Coronary artery (tissue), 2 donors: ENCODE data around the gene GABBR2.

Source experiments
- DNase-seq: peaks from one replicate; pipeline ENCODE4 v3.0.0-alpha.2; 2017; ENCODE audit warnings: low spot score
- H3K27ac ChIP-seq, 2 donors: fragments of 200-600 bp; sonication (generic); one replicate each; pipeline ENCODE4 v1.5.1; 2016 to 2019
- H3K4me3 ChIP-seq: fragments of 200-600 bp; sonication (generic); 2 replicates; pipeline ENCODE4 v1.5.1; 2016; ENCODE audit warnings: mild to moderate bottlenecking, moderate library complexity
- TF ChIP-seq, protein P1 (sequence below): fragments of 200-600 bp; sonication (generic); IDR thresholded peaks from one replicate; pipeline ENCODE4 v1.5.1; 2019; ENCODE audit warnings: antibody characterized with exemption

Gene GABBR2

GRCh38 chr9:98251551-98251950 lies 457.2 kb downstream of the GABBR2 start:
- TF ChIP-seq, protein P1, sequence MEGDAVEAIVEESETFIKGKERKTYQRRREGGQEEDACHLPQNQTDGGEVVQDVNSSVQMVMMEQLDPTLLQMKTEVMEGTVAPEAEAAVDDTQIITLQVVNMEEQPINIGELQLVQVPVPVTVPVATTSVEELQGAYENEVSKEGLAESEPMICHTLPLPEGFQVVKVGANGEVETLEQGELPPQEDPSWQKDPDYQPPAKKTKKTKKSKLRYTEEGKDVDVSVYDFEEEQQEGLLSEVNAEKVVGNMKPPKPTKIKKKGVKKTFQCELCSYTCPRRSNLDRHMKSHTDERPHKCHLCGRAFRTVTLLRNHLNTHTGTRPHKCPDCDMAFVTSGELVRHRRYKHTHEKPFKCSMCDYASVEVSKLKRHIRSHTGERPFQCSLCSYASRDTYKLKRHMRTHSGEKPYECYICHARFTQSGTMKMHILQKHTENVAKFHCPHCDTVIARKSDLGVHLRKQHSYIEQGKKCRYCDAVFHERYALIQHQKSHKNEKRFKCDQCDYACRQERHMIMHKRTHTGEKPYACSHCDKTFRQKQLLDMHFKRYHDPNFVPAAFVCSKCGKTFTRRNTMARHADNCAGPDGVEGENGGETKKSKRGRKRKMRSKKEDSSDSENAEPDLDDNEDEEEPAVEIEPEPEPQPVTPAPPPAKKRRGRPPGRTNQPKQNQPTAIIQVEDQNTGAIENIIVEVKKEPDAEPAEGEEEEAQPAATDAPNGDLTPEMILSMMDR, result no peak
- no peak overlapping the region for H3K4me3 ChIP-seq
- H3K27ac ChIP-seq, result peak overlapping the region in 1 of 2 donors; percentile 43
- no peak for DNase-seq

DNA sequence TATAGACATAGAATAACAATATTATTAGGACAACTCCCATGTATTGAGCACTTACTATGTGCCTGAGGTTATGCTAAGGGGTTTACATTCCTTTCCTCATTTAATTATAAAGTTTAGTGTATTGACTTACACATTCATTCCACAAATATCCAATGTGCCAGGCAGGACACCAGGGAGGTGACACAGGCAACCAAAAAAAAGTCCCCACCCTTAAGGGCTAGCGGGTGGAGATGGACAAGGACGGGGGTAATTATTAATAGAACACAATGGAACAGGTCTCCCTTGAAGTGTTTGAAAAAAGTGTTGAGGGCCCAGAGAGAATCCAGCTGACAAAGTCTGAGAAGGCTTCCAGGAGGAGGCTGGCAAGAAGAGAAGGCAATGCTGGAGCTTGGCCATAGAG lies 459.0 kb downstream of the GABBR2 start:
- no peak overlapping the region for H3K27ac ChIP-seq
- H3K4me3 ChIP-seq, result no peak overlapping the region
- TF ChIP-seq, protein P1, result no peak

DNA sequence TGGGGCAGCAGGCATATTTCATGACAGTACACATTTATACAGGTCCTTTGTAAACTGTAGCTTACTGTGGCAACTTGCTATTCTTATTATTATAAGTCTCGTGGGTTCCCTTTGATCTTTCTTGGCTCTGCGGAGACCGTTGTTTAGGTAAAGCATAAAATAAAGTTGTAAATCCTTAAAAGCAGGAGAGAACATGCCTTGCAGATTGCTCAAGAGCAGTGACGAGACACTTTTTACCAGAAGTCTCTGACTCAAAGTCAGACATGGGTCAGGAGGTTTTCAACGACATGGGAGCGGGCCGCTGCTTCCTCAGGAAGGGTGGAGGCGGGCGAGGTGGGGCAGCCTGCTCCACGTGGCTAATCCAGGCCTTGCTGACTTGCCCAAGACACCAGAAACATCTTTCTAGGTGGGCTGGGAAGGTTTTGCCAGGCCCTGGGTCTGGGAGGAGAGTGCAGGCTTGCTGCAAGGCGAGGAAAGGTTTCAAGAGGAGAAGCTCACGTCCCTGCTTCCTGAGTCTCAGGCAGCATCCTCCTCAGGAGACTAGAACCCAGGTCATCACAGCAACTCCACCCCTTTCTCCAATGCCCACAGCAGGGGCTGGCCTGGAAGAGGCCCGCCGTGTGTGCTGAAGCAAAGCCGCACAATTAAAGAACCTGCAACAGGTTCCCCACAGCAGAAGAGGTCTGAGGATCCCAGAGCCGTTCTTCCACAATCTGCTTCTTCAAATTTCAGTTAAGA lies 459.8 kb downstream of the GABBR2 start:
- DNase-seq, result peak; percentile 79
- peak overlapping the region; percentile 32 to 60 for H3K27ac ChIP-seq
- TF ChIP-seq, protein P1, result no peak
- no peak overlapping the region for H3K4me3 ChIP-seq

More for the DNA sequence above, 459.0 kb downstream of the GABBR2 start:
- DNase-seq, result no peak

DNA sequence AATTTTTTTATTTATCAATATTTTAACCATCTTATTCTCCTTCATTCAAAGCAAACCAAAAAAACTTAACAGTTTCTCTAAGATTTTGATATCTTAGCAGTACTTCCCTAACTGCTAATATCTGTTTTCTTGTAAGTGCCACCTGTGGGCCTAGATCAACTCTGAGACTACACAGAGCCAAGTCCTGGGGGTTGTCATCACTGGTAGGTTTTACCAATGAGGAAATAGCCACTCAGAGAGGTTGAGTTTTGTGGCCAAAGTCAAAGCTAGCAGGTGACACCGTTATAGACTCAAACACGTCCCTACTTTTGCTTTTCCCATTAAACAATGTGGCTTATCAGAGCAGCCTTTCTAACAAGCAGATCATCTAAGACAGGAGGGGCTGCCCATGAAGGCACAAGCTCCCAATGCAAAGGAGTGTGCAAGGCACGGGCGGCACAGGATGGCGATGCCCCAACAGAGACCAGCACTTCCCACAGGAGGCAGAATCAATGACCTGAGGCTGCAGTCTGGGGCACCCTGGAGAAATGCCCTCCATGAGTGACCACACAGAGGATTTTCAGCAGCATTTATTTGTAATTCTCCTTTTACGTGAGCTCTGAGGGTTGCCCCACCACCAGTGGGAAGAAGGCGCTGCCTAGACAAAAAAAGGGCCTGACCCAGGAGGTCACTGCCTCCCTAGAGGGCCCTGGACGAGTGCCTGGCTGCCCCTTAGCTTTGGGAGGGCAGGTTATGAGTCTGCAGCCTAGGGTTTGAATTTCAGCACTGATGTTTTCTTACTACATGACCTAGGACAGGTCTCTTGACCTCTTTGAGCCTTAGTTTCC lies 460.7 kb downstream of the GABBR2 start:
- Histone ChIP-seq H3K27ac (peak overlapping the region; percentile 32 to 60), H3K4me3 (no peak overlapping the region)
- no peak for DNase-seq
- TF ChIP-seq, protein P1, result no peak

DNA sequence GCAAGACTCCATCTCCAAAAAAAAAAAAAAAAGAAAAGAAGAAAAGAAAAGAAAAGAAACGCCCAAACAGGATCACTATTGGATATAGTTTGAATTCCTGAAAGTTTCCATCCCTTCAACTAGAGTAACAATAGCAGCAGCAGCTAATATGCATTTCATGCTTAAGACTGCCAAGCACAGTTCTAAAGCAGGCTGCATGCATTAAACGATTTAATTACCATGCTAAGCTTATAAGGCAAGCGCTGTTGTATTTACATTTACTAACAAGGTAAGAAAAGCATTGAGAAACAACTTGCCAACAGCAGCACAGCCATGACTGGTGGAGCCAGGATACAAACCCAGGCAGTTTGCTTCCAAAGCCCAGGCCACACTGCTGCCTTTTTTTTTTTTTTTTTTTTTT lies 466.3 kb downstream of the GABBR2 start:
- no peak for DNase-seq

DNA sequence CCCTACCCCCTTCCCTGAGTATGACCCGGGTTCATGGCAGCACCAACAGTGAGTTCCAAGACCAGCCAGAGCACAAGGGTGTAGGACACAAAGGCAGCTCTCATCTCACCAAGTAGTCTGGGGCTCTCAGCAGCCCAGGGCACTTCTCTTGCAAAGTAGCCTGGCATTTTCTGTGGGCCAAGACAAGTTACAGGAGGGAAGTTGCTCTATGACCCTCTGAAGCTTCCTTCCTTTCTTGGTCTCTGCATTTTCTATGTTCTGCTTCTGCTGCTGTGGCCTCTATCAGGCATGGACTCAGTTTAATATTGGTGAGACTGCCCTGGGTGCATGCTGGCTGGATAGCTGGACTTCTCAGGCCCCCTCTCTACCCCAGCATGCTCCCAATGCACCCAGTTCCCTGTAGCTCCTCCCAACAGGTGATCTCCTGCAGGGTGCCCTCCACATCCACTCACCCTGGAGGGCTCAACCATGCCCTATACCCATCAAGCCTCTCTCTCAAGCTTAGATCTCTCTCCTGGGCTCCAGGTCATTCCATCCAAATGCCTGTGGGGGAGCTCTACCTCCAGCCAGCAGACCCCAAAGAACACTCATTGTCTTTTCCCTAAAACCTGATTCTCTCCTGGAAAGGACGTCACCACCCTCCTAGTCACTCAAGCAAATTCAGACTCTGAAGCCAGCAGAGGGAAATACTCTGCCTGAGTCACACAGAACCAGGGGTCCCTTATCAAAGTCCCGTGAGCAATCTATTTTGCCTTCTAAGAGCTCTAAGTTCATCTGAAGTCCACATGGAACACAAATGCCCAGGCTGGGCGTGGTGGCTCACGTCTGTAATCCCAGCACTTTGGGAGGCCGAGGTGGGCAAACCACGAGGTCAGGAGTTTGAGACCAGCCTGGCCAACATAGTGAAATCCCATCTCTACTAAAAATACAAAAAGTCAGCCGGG lies 467.1 kb downstream of the GABBR2 start:
- Histone ChIP-seq H3K27ac (no peak overlapping the region), H3K4me3 (no peak overlapping the region)
- TF ChIP-seq, protein P1, result no peak
- DNase-seq, result no peak

More for the DNA sequence above, 466.3 kb downstream of the GABBR2 start:
- TF ChIP-seq, protein P1, result no peak
- Histone ChIP-seq H3K27ac (no peak overlapping the region), H3K4me3 (no peak overlapping the region)
